ENCODE data around the gene MTCL1. TPM values are rescaled to one million over a fixed set of nuclear protein-coding genes. Genes with fewer than 3 reads are reported as not detected.

Gene MTCL1
- total RNA-seq, 2 donors from 2014 or later, result 4.3 to 4.7 TPM

DNA sequence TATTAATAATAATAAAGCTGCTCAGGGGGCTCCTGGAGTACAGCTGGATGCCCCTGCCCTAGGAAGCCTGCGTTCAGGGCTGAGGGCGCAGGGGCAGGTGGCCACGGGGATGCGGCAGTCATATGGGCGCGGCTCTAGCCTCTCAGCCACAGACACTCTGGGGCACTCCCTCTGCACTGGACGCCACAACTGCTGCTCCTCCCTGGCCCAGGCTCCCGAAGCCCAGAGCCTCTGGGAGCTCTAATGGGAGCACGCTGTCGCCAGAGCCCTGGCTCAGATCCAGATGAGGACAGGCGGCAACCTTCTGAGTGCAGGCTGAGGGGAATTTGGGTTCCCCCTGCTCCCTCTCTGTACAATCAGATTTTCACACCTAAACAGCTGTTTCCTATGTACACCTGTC, 93.6 kb downstream of the MTCL1 start:
- DNase-seq, result no peak
- intact Hi-C loops (cut with DNase I), result no loop called here
- peak; percentile 20 to 38 for ATAC-seq

DNA sequence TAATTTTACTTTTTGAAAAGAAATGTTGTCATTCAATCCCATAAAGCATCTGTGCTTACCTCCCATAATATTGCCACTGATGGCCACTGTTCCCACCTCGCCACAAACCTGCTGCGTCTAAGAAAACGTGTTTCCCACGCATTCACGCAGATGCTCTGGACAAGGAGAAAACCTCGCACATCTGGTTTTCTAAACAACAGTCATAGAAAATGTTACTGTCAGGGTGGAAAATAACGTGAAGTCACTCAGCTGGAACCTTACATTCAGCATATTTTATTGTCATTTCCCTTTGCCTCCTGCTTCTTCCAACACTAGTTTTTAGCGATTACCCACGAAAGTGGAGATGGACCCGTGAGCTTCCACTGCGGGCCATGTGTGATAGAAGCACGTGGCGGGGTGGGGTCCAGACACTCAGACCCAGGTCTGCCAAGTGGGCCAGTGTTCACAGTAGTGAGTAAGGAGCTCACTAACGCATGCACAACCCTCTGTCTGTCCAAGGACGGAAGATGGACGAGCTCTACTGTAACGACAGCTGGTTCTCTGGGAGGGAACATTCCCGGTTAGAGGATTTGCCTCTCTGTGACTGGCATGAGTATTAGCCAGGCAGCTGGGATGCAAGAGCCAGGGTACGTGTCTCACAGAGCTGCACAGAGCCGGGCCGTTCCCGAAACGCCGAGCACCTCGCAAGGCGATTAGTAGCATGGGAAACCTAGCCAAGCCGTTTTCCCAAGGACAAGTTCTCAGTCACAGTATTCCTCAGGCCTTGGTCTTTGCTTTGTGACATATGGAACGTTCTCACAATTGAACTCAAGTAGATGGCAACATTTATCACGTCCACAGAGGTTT, 94.5 kb downstream of the MTCL1 start:
- intact Hi-C loops (cut with DNase I), result no loop called here
- peak in 1 of 2 donors; percentile 31 for ATAC-seq

DNA sequence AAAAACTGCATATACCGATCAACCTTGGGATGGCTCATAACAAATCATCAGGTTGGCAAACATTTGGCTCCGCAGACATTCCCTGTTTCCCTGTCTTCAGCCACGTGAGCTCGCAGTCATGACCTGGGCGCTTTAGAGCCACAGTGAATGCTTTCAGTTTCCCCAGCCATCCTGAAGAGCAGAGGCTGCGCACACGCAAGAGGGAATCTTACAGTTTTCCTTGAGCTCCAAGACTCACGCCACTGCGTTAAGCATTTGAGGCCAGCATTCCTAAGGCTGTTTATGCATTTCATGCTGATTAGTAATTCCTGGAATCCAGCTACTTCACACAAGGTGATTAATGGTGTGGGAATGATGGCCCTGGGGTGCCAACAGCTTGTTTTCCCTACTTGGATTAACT, 95.1 kb downstream of the MTCL1 start:
- ATAC-seq (peak; percentile 33 to 83), DNase-seq (no peak)
- intact Hi-C loops (cut with DNase I), result no loop called here

More for the DNA sequence above, 94.5 kb downstream of the MTCL1 start:
- DNase-seq, result no peak

DNA sequence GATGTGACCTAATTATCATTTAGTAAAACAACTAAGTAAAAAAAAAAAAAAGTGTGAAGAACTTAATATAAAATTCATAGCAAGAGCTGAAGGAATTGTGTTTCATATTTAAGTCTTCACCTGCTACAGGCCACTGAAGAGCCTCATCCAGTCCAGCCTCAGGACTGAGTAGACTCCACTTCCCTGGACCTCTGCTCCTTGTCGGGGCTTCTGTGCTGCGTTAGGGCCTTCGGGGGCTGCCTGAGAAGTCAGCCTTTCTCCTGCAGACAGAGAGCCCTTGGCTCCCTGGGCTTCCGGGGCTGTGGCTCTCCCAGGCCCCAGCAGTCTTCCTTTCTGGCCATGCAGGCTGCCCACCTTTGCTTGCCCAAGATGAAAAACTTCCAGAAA, 95.5 kb downstream of the MTCL1 start:
- DNase-seq (no peak), ATAC-seq (peak in 1 of 2 donors; percentile 9)
- intact Hi-C loops (cut with DNase I), result no loop called here

DNA sequence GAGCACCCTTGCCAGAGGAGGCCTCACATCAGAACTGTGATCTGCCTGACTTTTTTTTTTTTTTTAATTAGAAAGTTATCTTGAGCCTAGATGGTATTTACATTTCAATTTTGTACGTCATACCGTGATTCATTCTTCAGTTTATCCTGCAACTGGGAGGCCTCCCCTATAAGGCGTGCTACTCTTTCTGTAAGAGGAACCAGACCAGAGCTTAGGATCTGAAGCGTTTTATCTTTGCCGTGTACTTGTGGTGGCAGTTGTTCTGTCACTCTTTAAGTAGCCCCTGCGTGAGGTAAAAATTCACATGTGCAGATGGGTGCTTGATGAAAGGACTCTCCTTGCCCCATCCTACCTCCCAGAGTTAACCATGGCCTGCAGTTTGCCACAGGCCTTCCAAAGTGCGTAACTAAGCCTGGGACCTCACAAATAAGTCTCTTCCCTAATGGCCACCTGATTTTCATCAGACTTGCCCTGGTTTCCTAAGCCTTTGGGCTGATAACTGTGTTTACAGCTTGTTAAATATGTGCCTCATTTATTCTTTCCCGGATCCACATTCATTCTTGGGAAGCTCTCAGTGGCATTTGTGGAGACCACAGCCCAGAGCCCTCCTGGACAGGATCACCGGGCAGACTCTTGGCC, 96.0 kb downstream of the MTCL1 start:
- DNase-seq (no peak), ATAC-seq (peak in 1 of 2 donors; percentile 66)
- intact Hi-C loops (cut with DNase I), result no loop called here

DNA sequence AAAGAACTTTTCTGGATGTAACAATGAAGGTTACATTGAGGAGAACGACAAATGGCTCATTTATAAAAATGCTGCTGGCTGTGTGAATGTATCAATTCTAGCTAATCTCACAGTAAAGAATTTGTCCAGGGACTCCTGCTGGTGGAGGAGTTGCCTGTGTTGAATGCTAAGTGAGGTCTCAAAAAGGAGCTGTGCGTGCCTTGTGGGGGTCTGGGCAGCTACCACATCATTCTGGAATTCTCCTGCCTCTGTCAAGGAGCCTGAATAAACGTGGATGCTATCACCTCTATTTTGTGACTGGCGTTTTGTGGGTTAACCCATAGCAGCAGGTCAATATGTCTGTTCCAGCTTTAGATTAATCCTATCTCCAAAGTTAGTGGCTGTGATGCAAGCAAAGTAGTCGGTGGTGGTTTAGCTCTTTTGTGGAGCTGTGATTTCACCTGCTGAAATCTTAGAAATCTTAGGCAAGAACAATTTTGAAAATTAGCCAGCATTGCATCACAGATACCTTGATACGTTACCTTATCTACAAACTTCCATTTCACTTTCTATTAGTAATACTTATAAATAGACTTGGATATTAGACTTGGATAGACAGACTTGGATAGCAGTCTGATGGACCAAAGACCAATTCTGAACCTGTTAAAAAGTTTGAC, 96.8 kb downstream of the MTCL1 start:
- ATAC-seq (no peak), DNase-seq (no peak)
- intact Hi-C loops (cut with DNase I), result no loop called here

DNA sequence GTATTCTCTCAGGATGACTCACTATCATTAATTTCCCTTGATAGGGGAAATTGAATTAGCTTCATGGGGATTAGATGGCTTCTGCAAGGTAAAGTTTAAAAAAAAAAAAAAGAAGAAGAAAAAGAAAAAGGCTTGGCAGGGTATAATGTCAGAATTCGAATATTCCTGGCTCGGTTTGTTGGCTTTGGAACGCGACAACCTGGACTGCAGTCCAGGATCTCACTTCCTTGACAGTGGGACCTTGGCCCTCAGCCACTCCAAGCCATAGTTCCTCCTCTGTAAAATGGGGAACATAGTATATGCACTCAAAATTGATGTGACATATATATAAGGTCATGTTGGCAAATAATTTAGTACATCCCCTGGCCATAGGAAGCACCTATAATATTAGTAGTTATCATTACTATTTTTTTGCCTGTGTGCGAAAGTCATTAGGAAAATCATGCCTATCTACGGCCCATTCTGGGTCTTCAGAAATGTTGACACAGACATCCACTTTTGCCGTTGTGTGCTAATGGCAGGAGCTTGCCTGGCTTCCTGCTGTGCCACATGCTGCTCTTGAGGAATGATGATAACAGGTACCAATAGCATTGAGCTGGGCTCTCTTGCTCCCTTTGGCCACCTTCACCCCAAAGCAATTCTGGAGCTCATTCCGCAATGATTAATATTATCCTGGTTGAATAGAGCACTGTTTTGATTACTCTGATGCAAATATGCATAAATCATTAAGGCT, 97.9 kb downstream of the MTCL1 start:
- ATAC-seq, result no peak
- no peak for DNase-seq
- intact Hi-C loops (cut with DNase I), result no loop called here

DNA sequence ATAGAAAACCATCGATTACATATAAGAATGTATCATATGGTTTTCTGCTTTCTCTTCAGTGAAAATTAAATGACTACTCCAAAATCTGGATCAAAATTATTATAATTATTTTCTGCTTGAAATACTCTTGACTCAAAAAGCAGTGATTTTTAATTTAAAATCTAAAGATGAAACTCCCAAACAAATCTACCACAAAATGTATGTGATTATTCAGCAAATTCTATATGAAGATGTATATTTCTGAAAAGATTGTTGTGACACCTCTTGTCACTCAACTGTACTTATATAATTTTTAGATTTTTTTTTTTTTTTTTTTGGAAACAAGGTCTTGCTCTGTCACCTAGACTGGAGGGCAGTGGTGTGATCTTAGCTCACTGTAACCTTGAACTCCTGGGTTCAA, 98.6 kb downstream of the MTCL1 start:
- no peak for DNase-seq
- intact Hi-C loops (cut with DNase I), result no loop called here
- no peak for ATAC-seq

DNA sequence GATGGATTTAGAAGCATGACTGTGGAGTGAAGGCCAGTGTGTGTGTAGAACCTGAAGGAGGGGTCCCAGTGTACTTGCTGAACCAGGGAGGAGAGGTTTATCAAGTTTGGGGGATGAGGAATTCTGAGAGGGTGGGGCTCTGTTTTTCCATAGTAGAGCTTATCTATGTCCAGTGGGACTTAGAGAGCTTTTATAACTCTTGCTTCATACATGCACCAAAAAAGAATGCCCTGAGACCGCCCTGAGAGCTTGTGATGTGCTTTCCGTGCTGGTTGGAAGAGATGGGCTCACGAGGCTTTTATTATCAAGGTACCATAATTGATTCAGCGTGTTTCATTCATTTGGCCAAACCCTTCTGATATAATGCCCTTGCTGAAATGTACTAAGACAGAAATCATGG, 100.2 kb downstream of the MTCL1 start:
- ATAC-seq (no peak), DNase-seq (no peak)
- intact Hi-C loops (cut with DNase I), result no loop called here

DNA sequence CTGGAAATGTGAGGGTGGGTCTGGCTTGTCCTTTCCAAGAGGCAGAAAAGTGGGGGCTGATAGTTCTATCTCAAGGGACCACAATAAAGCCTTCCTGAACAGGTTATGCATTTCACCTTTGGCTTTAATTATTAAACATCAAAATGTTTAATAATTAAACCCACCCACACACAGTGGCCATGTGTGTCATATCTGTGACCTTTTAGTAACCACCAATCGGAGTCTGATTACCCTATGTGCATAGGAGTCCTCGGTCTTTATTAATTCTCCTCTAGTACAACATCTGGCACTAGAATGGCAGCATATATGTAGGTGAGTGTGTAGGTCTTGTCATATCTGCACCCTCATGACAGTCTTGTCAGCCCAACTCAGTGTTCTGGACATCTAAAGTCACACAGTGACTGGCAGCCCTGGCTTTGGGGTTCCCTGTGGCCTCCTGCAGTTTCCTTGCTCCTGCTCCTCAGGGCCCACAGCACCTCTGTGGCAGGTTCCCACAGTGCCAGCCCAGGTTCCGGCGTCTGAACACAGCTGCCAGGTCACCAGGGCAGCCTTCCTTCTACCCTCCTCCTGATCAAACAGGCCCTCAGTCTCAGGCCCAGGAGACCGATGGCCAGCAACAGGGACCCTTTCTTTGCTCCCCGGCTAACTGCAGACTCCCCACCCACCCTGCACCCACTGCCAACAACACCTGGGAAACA, 100.9 kb downstream of the MTCL1 start:
- ATAC-seq (no peak), DNase-seq (no peak)
- intact Hi-C loops (cut with DNase I), result no loop called here

DNA sequence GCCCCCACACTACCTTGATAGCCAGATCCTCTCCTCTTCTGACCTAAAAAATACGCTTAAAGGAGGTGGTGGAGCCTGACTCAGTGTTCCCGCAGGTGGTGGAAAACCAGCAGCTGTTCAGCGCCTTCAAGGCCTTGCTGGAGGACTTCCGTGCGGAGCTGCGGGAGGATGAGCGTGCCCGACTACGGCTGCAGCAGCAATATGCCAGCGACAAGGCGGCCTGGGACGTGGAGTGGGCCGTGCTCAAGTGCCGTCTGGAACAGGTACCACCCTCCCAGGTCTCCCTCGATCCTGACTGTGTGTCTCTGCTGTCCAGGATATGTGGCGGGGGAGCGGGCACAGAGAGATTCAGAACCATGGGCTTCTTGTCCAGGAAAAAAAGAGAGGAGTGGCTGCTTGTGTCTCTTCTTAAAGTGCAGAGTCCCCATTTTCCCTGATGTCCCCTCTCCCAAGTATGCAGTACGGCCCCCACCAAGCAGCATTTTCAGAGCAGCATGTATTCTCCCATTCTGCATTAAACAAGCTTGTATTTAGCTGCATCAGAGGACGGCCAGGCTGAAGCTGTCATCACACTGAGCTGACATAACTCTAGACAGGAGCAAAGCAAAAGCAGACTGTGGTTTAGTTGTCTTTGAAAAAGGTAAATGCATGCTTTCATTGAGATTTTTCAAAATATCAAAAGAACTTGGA, 101.6 kb downstream of the MTCL1 start:
- intact Hi-C loops (cut with DNase I), result no loop called here
- ATAC-seq (no peak), DNase-seq (no peak)

DNA sequence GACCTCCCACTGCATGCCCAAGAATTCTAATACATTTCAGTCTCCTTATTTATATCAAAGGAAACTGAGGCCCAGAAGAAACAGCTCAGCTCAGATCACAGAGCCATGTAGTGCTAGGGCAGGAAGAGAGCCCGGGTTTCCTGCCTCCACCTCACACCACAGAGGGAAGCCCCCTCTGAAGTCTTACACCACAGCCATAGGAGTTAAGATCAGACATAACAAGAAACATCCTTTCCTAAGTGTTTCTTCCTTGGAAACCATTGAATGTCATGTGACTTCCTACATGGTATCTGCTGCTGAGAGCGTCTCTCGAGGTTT, 102.1 kb downstream of the MTCL1 start:
- DNase-seq (no peak), ATAC-seq (no peak)
- intact Hi-C loops (cut with DNase I), result no loop called here

DNA sequence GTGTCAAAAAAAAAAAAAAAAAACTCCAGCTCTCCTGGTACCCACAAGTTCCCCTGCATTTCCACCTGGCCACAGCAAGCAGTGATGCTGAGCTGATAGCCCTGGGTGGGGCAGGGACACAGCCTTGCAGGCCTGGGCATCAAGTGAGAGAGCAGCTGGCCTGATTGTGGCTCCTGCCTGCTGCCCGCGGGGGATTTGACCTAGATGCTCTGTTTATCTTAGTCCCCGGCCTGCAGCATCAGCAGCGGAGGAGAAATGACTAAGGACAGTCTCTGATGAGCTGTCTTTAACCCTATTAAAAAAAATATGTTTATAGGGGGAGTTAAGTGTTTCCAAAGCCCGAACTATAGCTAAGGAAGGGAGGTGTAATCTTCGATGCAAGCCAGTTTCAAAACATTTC, 102.6 kb downstream of the MTCL1 start:
- DNase-seq (no peak), ATAC-seq (no peak)
- intact Hi-C loops (cut with DNase I), result no loop called here

DNA sequence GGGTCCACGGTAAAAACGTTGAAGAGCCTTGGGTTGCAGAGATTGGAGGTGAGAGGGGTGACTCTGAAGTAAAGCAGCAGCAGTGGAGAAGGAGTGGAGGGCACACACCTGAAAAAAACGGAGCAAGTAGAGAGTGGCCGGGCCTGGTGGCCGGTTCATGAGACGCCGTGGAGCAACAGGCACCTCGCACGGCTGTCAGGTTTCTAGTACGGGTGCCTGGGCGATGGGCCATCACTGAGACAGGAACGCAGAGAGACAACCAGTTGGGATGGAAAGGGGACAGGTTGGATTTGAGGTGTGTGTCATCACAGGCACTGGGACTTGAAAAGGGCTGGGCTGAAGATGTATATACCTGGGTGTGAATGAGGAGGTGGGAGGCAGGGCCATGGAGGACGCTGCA, 104.2 kb downstream of the MTCL1 start:
- no peak for ATAC-seq
- DNase-seq, result no peak
- intact Hi-C loops (cut with DNase I), result no loop called here

DNA sequence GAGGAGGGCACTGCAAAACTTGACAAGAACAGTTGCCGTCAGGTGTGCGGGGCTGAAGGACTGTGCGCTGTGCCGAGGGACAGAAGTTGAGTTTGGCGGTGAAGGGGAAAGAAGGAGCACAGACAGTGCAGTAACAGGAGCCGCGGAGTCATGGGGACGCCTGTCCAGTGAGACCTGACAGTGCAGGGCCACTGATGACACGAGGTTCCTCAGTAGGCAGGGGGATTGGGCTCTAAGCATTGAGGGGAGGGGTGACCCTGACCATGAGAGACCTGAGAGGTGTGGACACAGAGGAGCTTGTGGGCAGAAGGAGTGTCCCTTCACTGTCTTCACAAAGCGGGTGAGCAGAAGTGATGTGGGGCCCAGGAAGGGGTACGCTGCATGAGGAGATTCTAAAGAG, 104.8 kb downstream of the MTCL1 start:
- intact Hi-C loops (cut with DNase I), result no loop called here
- DNase-seq, result no peak

DNA sequence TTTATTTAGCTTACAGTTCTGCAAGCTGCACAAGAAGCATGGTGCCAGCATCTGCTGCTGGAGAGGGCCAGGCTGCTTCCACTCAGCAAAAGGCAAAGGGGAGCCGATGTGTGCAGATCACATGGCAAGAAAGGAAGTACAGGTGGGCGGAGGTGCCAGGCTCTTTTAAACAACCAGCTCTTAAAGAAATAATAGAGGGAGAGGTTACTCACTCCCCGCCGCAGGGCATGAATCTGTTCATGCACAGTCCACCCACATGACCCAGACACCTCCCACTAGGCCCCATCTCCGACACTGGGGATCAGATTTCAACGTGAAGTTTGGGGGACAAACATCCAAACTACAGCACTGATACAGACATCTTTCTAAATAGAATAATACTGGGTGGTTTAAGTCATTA, 105.8 kb downstream of the MTCL1 start:
- no peak for DNase-seq
- intact Hi-C loops (cut with DNase I), result no loop called here
- ATAC-seq, result no peak

More for the DNA sequence above, 104.8 kb downstream of the MTCL1 start:
- ATAC-seq, result no peak

DNA sequence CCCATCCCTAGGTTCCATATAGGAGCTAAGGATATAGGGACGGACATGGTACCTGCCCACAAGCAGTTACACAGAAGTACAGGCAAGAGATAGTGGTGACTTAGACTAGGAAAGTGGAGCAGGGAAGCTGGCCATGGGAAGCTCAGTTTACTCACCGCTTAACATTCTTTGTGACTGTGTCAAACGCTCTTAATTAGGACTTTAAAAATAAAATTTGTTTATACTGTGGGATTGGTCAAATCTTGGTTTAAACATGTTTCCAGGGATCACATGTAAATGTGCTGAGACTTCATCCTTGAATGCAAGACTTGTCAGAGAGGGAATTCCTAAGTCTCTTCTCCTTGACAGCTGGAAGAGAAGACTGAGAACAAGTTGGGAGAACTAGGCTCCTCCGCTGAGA, 107.3 kb downstream of the MTCL1 start:
- intact Hi-C loops (cut with DNase I), result no loop called here
- DNase-seq (no peak), ATAC-seq (no peak)

DNA sequence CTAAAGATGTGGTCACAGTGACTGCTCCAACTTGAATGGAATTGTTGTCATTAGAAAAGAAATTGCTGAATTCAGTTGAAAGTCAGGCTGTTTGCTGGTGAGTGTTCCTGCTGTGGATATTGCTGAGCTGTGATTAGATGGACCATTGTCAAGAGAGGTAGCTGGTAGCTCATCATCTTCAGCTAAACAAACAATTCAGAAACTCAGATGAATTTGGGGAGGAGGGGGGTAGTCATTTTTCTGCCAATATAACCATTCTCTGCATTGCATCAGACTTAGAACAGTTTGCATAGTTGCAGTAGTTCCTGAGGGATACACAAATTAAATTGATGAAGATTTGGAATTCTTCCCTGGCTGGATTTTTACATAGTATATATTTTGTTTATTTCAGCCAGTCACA, 108.3 kb downstream of the MTCL1 start:
- no peak for ATAC-seq

DNA sequence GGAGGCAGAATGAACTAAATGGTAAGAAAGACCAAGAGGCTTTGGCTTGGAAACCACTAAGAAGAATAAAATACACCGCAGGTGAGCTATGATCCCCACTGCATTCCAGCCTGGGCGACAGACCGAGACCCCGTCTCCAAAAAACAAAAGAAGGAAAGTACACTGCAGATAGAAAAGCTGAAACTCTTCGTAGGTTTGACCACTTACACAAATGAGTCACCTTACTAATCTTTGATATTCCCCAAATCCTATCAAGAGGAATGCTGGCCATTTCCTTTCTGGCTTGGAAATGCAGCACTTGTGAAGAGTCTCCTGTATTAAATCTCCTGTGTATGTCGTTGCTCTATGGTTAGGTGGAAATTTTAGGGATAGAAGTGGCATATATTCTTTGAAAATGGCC, 108.8 kb downstream of the MTCL1 start:
- no peak for ATAC-seq
- intact Hi-C loops (cut with DNase I), result no loop called here
- no peak for DNase-seq

More for the DNA sequence above, 108.3 kb downstream of the MTCL1 start:
- DNase-seq, result no peak
- intact Hi-C loops (cut with DNase I), result no loop called here

All from left cardiac atrium (tissue), 4 donors.